ENCODE results near the gene ADAMTS12. TPM values are rescaled to one million over a fixed set of nuclear protein-coding genes. Genes with fewer than 3 reads are reported as not detected.

Gene ADAMTS12
- total and polyA plus RNA-seq, 2 of the 8 experiments (the other 6 are each of a cell fraction or from before 2014, with no cell fraction given): 6.4 to 12.8 TPM

GRCh38 chr5:33925278-33925677 is 33.5 kb upstream of the ADAMTS12 start:
- ChIA-PET POLR2A (ENCODE audit: partially characterized antibody) (no interaction called here), CTCF (ENCODE audit: partially characterized antibody) (no interaction called here)
- H3K14ac ChIP-seq (ENCODE audit: insufficient read length): no peak overlapping the region
- no peak overlapping the region for H4K8ac ChIP-seq (ENCODE audit: extremely low read depth, insufficient read depth, low read length)
- H2BK15ac ChIP-seq (ENCODE audit: low read length): no peak overlapping the region
- H2BK12ac ChIP-seq (ENCODE audit: low read depth, low read length): no peak overlapping the region
- no peaks in the 10 kb centered on the region for H3K9me3 ChIP-seq (ENCODE audit: insufficient read depth in 2 of 2, low read depth in 1 of 2, low read length in 1 of 2)
- H3K4me1 ChIP-seq (replicated peaks in 1 of 4; ENCODE audit: control insufficient read depth in 3 of 4, insufficient read depth in 4 of 4, low read length in 3 of 4): peaks cover 2 to 9% (median 6%) of the 10 kb centered on the region in 4 experiments; a peak in 5 of 7 replicates
- no peaks in the 10 kb centered on the region for H3K79me2 ChIP-seq (ENCODE audit: control insufficient read depth in 1 of 2, insufficient read depth in 2 of 2, low read length in 2 of 2)
- H4K5ac ChIP-seq (ENCODE audit: insufficient read length, low read depth, low read length): no peak overlapping the region
- H2BK120ac ChIP-seq (replicated peaks; ENCODE audit: low read depth, low read length): no peak overlapping the region
- H4K20me1 ChIP-seq (replicated peaks in 1 of 2; ENCODE audit: control insufficient read depth in 1 of 2, insufficient read depth in 2 of 2, low read length in 2 of 2): no peaks in the 10 kb centered on the region
- TF ChIP-seq JUN (IDR thresholded peaks at IDR 0.05; ENCODE audit: low read depth, low read length) (no peak), RXRA (IDR thresholded peaks at IDR 0.05; ENCODE audit: insufficient read depth, low read depth, low read length) (no peak)
- no peak overlapping the region for H3K23ac ChIP-seq (ENCODE audit: insufficient read length)
- H2BK5ac ChIP-seq (ENCODE audit: low read depth, low read length): no peak overlapping the region
- H3K23me2 ChIP-seq (ENCODE audit: low read depth, low read length): no peaks in the 10 kb centered on the region
- no peak overlapping the region for H2BK20ac ChIP-seq (ENCODE audit: low read length)
- no peak overlapping the region for H4K91ac ChIP-seq (replicated peaks; ENCODE audit: insufficient read length, low read length)
- no peak overlapping the region for H3K18ac ChIP-seq (ENCODE audit: extremely low read depth, low read length)
- H3K36me3 ChIP-seq (ENCODE audit: control insufficient read depth in 2 of 4, insufficient read depth in 4 of 4, low read length in 3 of 4): no peaks in the 10 kb centered on the region
- no peaks in the 10 kb centered on the region for H3K79me1 ChIP-seq (ENCODE audit: low read depth, low read length)
- H3K4me2 ChIP-seq (ENCODE audit: insufficient read depth in 1 of 2, low read depth in 2 of 2, low read length in 2 of 2): no peak overlapping the region
- H3K27me3 ChIP-seq (replicated peaks in 1 of 4; ENCODE audit: control insufficient read depth in 3 of 4, extremely low read depth in 1 of 4, insufficient read depth in 3 of 4, low read length in 3 of 4): no peaks in the 10 kb centered on the region
- no peak for DNase-seq (ENCODE audit: low read depth in 1 of 2, low spot score in 2 of 2)
- H3K27ac ChIP-seq (ENCODE audit: low read depth, low read length): no peak overlapping the region
- FAIRE-seq: no peak
- H3K4me3 ChIP-seq (ENCODE audit: extremely low read depth in 1 of 4, insufficient read depth in 2 of 4, low read depth in 3 of 4, low read length in 4 of 4): no peak overlapping the region
- H3K56ac ChIP-seq (replicated peaks; ENCODE audit: insufficient read length, low read depth, low read length): no peak overlapping the region
- no peak overlapping the region for H2AK5ac ChIP-seq (ENCODE audit: low read depth, low read length)
- H2AFZ ChIP-seq (ENCODE audit: low read length): no peak overlapping the region
- no peak overlapping the region for H3K9ac ChIP-seq (replicated peaks in 1 of 4; ENCODE audit: extremely low read depth in 1 of 4, low read depth in 3 of 4, low read length in 3 of 4)
- no peak overlapping the region for H3K4ac ChIP-seq (replicated peaks; ENCODE audit: insufficient read length, low read depth, low read length)

Data from H1 (cell line).